Measurements from ENCODE around the gene DSC3.

The DSC3 gene

GRCh38 chr18:31072175-31072574, 29.6 kb upstream of the DSC3 start:
- no peaks in the 10 kb centered on the region for H3K9me3 ChIP-seq (ENCODE audit: control insufficient read depth, low read length)
- peaks cover 3% of the 10 kb centered on the region for H3K79me2 ChIP-seq
- no peak overlapping the region for H2AFZ ChIP-seq
- no peak overlapping the region for H3K9ac ChIP-seq
- H3K27me3 ChIP-seq (ENCODE audit: control insufficient read depth, insufficient read depth, low read length) = no peaks in the 10 kb centered on the region
- H3K4me3 ChIP-seq (ENCODE audit: low read depth, low read length) = no peak overlapping the region
- no peaks in the 10 kb centered on the region for H3K36me3 ChIP-seq (ENCODE audit: control insufficient read depth, insufficient read depth, low read length)
- no peaks in the 10 kb centered on the region for H3K4me1 ChIP-seq
- no peak for TF ChIP-seq CTCF (IDR thresholded peaks at IDR 0.05)
- no peak overlapping the region for H3K27ac ChIP-seq
- no peak overlapping the region for H3K4me2 ChIP-seq (ENCODE audit: low read length)

- Histone ChIP-seq H3K4me3 (ENCODE audit: low read depth, low read length) (no peak overlapping the region), H3K79me2 (no peaks in the 10 kb centered on the region), H3K9ac (no peak overlapping the region), H3K9me3 (ENCODE audit: control insufficient read depth, low read length) (no peaks in the 10 kb centered on the region), H3K4me2 (ENCODE audit: low read length) (no peak overlapping the region), H3K27ac (no peak overlapping the region), H3K27me3 (ENCODE audit: control insufficient read depth, insufficient read depth, low read length) (no peaks in the 10 kb centered on the region), H3K36me3 (ENCODE audit: control insufficient read depth, insufficient read depth, low read length) (no peaks in the 10 kb centered on the region), H3K4me1 (peaks cover 7% of the 10 kb centered on the region), H2AFZ (no peak overlapping the region)
- no peak for TF ChIP-seq CTCF (IDR thresholded peaks at IDR 0.05)
These were observed 27.7 kb upstream of the DSC3 start for GRCh38 chr18:31070206-31070605.

GRCh38 chr18:31066266-31066665, 23.7 kb upstream of the DSC3 start:
- no peaks in the 10 kb centered on the region for H3K27me3 ChIP-seq (ENCODE audit: control insufficient read depth, insufficient read depth, low read length)
- H3K9ac ChIP-seq = no peak overlapping the region
- TF ChIP-seq CTCF (IDR thresholded peaks at IDR 0.05) = no peak
- H3K4me2 ChIP-seq (ENCODE audit: low read length) = no peak overlapping the region
- peaks cover 9% of the 10 kb centered on the region for H3K4me1 ChIP-seq
- H3K9me3 ChIP-seq (ENCODE audit: control insufficient read depth, low read length) = no peaks in the 10 kb centered on the region
- H3K4me3 ChIP-seq (ENCODE audit: low read depth, low read length) = no peak overlapping the region
- H3K27ac ChIP-seq = no peak overlapping the region
- H3K79me2 ChIP-seq = no peaks in the 10 kb centered on the region
- no peak overlapping the region for H2AFZ ChIP-seq
- no peaks in the 10 kb centered on the region for H3K36me3 ChIP-seq (ENCODE audit: control insufficient read depth, insufficient read depth, low read length)

- H3K36me3 ChIP-seq (ENCODE audit: control insufficient read depth, insufficient read depth, low read length) = no peaks in the 10 kb centered on the region
- H3K4me3 ChIP-seq (ENCODE audit: low read depth, low read length) = no peak overlapping the region
- H3K9ac ChIP-seq = no peak overlapping the region
- H3K27ac ChIP-seq = peak overlapping the region; percentile 31
- no peaks in the 10 kb centered on the region for H3K9me3 ChIP-seq (ENCODE audit: control insufficient read depth, low read length)
- H2AFZ ChIP-seq = no peak overlapping the region
- peaks cover 9% of the 10 kb centered on the region for H3K4me1 ChIP-seq
- no peaks in the 10 kb centered on the region for H3K79me2 ChIP-seq
- TF ChIP-seq CTCF (IDR thresholded peaks at IDR 0.05) = no peak
- H3K4me2 ChIP-seq (ENCODE audit: low read length) = no peak overlapping the region
- no peaks in the 10 kb centered on the region for H3K27me3 ChIP-seq (ENCODE audit: control insufficient read depth, insufficient read depth, low read length)
These were observed 22.7 kb upstream of the DSC3 start for GRCh38 chr18:31065036-31065773.

- Histone ChIP-seq H3K4me1 (peaks cover 9% of the 10 kb centered on the region), H3K4me3 (ENCODE audit: low read depth, low read length) (no peak overlapping the region), H2AFZ (no peak overlapping the region), H3K9ac (no peak overlapping the region), H3K4me2 (ENCODE audit: low read length) (no peak overlapping the region), H3K9me3 (ENCODE audit: control insufficient read depth, low read length) (no peaks in the 10 kb centered on the region), H3K27me3 (ENCODE audit: control insufficient read depth, insufficient read depth, low read length) (no peaks in the 10 kb centered on the region), H3K79me2 (no peaks in the 10 kb centered on the region), H3K36me3 (ENCODE audit: control insufficient read depth, insufficient read depth, low read length) (no peaks in the 10 kb centered on the region), H3K27ac (no peak overlapping the region)
- TF ChIP-seq CTCF (IDR thresholded peaks at IDR 0.05) = no peak
These were observed 21.6 kb upstream of the DSC3 start for GRCh38 chr18:31064130-31064529.

Data from parathyroid adenoma (tissue), 2 donors.